VCaP (cell line): ENCODE data around the gene PPP2R1B.

ENCODE experiments used
- H3K27ac ChIP-seq: fragments of 450-650 bp; 2 replicates; pipeline ENCODE4 v1.5.1; 2017
- CTCF ChIP-seq: fragments of 450-650 bp; conservative IDR thresholded peaks from 2 replicates; pipeline ENCODE4 v1.5.1; 2017; ENCODE audit warnings: mild to moderate bottlenecking, moderate library complexity

The PPP2R1B gene

GRCh38 chr11:111696556-111696955 lies 69.6 kb downstream of the PPP2R1B start:
- no peak overlapping the region for H3K27ac ChIP-seq
- no peak for TF ChIP-seq CTCF

- no peak for TF ChIP-seq CTCF
- H3K27ac ChIP-seq = no peak overlapping the region
These were observed 71.3 kb downstream of the PPP2R1B start for GRCh38 chr11:111694851-111695250.

GRCh38 chr11:111693224-111693937 lies 72.8 kb downstream of the PPP2R1B start:
- no peak for TF ChIP-seq CTCF
- H3K27ac ChIP-seq = peak overlapping the region; percentile 2; the same call in 1 of the 2 replicates

GRCh38 chr11:111691741-111692140 lies 74.4 kb downstream of the PPP2R1B start:
- no peak for TF ChIP-seq CTCF

GRCh38 chr11:111691176-111691575 lies 75.0 kb downstream of the PPP2R1B start:
- no peak for TF ChIP-seq CTCF
- no peak overlapping the region for H3K27ac ChIP-seq

More at GRCh38 chr11:111691741-111692140, 74.4 kb downstream of the PPP2R1B start:
- no peak overlapping the region for H3K27ac ChIP-seq

GRCh38 chr11:111688013-111688412 lies 78.2 kb downstream of the PPP2R1B start:
- TF ChIP-seq CTCF = no peak
- H3K27ac ChIP-seq = no peak overlapping the region

- no peak overlapping the region for H3K27ac ChIP-seq
- TF ChIP-seq CTCF = no peak
These were observed 81.9 kb downstream of the PPP2R1B start for GRCh38 chr11:111684251-111684650.
